Glomerular visceral epithelial cell (primary cell): ENCODE measurements around the gene MYH8.

Experiments
- DNase-seq: peaks from one replicate; pipeline ENCODE4 v3.0.0-alpha.2; 2016; ENCODE audit errors: extremely low spot score

Gene MYH8

DNA sequence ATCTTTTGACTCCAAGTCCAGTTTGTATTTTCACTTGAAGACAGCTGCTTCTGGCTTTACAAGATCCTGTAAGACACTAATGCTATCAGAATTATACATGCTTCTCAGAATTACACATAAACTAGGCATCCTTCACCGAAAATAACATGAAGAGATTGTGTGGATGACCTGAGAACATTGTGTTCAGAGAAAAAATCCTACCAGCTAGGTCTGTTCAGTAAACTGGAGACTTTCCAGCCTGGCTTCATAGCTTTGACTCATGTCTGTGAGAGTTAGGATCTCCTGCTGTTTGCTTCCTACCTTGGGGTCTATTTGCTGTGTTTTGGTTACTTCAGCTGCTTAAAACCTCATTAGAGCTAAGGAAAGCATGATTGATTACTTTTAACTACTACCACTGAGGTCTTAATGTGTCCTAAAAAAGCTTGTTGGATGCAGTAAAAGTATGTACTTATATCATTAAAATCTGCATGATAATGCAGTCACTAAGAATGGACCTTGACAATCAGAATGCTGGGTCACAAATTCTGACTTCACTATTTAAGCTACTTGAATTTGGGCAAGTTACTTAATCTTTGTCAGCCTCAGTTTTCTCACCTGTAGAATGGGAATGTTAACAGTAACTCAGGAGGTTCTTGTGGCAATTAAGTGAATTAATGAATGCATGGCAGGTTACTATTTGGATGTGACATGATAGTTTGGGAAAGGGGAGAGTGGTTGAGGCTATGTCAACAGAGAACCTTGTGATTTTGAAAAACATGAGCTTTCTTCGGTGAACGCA, 40.9 kb downstream of the MYH8 start:
- no peak for DNase-seq

DNA sequence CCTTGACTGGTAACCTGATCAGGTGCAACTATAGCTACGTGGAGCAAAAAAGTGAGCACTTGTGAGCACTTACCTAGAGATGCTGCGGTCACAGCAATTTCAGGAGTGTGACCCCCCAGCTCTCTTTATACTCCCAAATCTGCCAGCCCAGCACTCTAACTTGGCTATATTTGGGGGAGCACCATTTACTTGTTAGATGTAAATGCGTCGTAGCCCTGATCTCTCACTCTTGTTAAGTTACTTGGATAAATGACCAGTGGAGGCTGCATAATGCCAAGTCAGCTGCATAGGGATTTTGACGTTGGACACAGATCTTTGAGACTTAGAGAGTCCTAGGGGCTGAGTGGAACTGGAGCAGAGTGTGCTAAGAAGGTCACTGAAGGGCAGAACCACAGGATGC, 48.8 kb downstream of the MYH8 start, which contains the start of gene MYH13:
Gene MYH13, minus strand, starts transcription at position 101 of the 400 bp plus-strand sequence. CDS start 8,476 bp downstream, outside the sequence.
- no peak for DNase-seq

- DNase-seq = no peak
Observed at GRCh38 chr17:10370016-10370608, 51.6 kb downstream of the MYH8 start.

DNA sequence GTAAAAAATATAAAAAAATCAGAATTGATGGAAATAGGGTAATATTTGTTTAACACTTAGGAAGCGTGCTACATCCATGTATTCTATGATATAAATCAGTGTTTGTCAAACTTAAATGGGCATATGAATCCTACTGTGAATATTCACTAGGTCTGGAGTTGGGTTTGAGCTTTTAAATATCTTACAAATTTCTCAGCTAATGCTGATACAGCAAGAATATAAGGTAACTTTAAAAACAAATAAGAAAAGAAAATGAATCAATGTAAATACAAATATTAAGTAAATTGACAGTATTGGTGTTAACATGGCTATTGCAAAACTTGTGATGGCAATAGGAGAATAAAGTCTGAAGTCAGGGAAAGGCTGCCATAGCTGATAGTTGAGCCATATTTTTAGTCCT, 52.5 kb downstream of the MYH8 start:
- no peak for DNase-seq

DNA sequence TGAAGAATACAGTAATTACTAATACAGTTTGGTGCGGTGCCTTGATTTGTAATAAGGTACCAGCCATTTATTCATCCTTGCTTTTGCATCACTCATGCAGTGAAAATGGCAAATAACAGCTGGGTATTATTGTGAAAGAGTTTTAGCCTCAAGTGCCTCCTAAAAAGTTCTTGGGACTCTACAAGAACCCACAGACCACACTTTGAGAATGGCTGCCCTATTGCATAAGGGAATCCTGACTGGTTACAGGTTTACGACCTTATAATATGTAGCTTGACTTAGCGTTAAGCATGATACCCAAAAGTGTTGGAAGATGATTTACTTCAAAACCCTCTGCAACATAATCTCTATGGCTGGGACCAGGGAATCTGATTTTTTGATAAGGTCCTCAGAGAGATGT, 53.2 kb downstream of the MYH8 start:
- no peak for DNase-seq

GRCh38 chr17:10360578-10360977, 61.2 kb downstream of the MYH8 start:
- no peak for DNase-seq

DNA sequence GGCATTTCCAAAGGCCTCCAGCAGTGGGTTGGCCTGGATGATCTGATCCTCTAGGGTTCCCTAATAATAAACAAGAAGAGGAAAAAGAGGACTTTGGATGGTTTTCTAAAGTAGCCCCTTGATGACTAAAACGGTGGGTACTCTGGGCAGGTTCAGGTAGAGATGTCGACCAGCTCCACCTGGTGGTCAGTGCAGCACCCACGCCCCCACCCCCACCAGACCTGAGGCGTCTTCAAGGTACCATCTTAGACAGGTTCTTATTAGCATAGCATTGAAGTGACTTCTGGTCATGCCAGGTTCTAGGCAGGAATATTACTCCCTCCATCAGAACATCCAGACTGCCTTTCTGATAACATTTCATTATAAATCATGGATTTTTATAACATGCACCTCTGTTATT, 64.0 kb downstream of the MYH8 start:
- DNase-seq = no peak

DNA sequence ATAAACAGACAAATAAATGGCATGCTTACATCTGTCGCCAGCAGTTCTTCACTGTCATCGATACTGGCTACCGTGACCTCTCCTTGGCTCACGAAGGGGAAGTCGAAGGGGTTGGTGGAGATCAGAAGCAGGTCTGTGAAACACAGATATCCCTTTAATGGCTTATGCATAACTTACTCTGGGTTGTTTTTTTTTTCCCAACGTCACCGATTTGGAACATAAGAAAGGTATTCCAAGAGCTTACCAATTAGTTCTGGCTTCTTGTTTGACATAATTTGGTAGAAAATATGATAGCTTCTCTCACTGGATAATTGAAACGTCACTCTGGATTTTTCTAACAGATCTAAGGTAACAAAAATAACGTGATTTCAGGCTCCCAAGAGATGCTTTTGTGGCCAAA, 67.1 kb downstream of the MYH8 start:
- no peak for DNase-seq

DNA sequence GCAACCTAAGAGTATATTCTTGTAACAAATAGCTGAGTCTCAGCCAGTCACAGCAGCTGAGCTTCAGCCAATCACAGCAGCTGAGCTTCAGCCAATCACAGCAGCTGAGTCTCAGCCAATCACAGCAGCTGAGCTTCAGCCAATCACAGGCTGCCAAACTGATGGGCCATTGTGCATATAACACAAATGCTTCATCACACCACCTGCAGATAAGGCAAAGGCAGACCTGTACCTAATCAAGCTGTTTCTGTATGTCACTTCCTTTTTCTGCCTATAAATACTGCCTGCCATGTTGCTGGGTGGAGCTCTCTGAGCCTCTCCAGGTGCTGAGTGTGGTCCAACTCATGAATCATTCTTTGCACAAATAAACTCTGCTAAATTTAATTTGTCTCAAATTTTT, 68.9 kb downstream of the MYH8 start:
- DNase-seq = no peak

GRCh38 chr17:10349403-10349802, 72.3 kb downstream of the MYH8 start:
- no peak for DNase-seq

DNA sequence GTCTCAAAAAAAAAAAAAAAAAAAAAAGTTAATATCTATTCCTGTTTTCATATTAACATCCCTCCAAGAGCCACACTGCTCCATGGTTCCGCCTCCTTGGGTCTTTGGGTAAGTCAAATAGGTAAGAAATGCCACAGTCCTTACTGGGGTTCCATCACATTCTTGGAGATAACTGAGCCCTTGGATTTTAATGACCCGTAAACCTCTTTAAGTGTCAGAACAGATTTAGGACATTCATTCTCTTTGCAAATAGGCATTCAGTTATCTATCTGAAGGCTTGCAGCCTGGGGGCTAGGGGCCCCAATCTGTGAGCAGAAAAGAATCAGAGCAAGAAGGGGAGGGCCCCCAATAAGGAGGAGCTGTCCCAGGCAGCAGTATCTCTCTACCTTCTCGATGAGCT, 76.9 kb downstream of the MYH8 start:
- DNase-seq = no peak
